ENCODE measurements around the gene SLC16A4. TPM values are rescaled to one million over a fixed set of nuclear protein-coding genes. Genes with fewer than 3 reads are reported as not detected.

Gene SLC16A4
- total RNA-seq, 4 donors from 2014 or later: 8.0 to 16.6 (median 15.1) TPM

DNA sequence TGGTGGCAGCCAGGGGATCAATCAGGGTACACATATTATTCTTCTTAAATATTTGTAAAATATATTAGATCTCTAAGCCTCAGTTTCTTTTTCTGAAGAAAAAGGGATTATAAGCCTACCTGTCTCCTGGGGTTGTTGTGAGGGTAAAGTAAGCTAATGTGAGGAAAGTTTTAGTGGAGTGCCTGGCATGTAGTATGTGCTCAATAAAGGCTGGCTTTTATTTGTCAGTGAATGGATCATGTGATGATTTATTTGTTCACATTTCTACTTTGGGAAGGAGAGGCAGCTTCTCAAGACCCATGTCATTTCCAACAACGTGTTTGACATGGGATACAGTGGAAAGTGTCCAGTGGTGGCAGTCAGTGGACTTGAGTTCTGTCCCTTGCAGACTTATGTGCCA, 64.0 kb downstream of the SLC16A4 start:
- no peak overlapping the region for H3K4me3 ChIP-seq
- H3K4me1 ChIP-seq: no peaks in the 10 kb centered on the region
- H3K9me3 ChIP-seq: no peaks in the 10 kb centered on the region
- DNase-seq (ENCODE audit: low spot score in 2 of 2): no peak
- 67 to 82% methylated on average over 1 of the region's 1 CpG for WGBS, 2 donors
- no peaks in the 10 kb centered on the region for H3K27me3 ChIP-seq
- no peak overlapping the region for H3K27ac ChIP-seq
- TF ChIP-seq EP300 (IDR thresholded peaks at IDR 0.05) (no peak), POLR2A (IDR thresholded peaks at IDR 0.05) (no peak)
- TF ChIP-seq, protein P1, sequence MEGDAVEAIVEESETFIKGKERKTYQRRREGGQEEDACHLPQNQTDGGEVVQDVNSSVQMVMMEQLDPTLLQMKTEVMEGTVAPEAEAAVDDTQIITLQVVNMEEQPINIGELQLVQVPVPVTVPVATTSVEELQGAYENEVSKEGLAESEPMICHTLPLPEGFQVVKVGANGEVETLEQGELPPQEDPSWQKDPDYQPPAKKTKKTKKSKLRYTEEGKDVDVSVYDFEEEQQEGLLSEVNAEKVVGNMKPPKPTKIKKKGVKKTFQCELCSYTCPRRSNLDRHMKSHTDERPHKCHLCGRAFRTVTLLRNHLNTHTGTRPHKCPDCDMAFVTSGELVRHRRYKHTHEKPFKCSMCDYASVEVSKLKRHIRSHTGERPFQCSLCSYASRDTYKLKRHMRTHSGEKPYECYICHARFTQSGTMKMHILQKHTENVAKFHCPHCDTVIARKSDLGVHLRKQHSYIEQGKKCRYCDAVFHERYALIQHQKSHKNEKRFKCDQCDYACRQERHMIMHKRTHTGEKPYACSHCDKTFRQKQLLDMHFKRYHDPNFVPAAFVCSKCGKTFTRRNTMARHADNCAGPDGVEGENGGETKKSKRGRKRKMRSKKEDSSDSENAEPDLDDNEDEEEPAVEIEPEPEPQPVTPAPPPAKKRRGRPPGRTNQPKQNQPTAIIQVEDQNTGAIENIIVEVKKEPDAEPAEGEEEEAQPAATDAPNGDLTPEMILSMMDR (IDR thresholded peaks at IDR 0.05): no peak
- H3K36me3 ChIP-seq: no peaks in the 10 kb centered on the region

DNA sequence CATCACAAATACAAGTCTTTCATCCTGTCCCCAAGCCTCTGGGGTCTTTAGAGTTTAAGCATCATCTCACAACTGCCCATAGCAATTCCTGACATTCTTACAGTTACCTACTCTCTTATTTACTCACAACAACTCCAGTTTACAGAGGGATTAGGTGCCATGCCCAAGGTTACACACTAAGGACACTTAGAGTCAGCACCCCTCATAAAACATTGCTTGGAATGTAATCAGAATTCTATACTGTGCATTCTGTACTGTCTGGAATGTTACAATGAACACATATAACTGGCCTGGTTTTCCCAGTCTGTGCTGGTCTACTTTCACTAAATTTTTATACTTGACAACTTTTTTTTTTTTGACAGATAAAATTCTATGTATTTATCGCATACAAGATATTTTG, 66.2 kb downstream of the SLC16A4 start:
- no peak for DNase-seq (ENCODE audit: low spot score in 2 of 2)
- no peaks in the 10 kb centered on the region for H3K36me3 ChIP-seq
- H3K27me3 ChIP-seq: no peaks in the 10 kb centered on the region
- no peak for TF ChIP-seq POLR2A (IDR thresholded peaks at IDR 0.05)
- H3K9me3 ChIP-seq: no peaks in the 10 kb centered on the region
- 89 to 93% methylated on average over 1 of the region's 1 CpG for WGBS, 2 donors
- no peak overlapping the region for H3K4me3 ChIP-seq
- no peaks in the 10 kb centered on the region for H3K4me1 ChIP-seq
- H3K27ac ChIP-seq: no peak overlapping the region

DNA sequence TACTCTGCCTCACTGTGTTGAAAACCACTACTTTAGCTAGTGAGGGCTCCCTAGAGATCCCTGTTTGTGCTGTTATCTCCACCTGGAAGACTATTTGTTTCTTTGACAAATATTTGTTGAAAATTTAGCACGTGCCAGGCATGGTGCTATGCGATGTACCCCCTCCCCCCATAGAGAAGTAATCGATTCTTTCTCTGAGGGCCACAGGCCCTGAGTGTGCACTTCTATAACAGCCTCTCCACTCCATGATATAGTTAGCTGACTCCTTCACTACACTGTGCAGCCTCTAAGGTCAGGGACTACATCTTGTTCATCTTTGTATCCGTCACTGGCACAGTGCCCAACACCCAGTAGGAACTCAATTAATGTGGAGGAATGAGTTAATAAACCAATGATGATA, 69.0 kb downstream of the SLC16A4 start:
- no peak overlapping the region for H3K4me3 ChIP-seq
- WGBS, 2 donors: 71 to 74% methylated on average over 4 of the region's 4 CpGs
- no peaks in the 10 kb centered on the region for H3K27me3 ChIP-seq
- H3K9me3 ChIP-seq: peaks cover 0 to 4% (median 0%) of the 10 kb centered on the region in 4 donors
- H3K36me3 ChIP-seq: no peaks in the 10 kb centered on the region
- TF ChIP-seq POLR2A (IDR thresholded peaks at IDR 0.05) (no peak), EP300 (IDR thresholded peaks at IDR 0.05) (no peak)
- TF ChIP-seq, protein P1 (IDR thresholded peaks at IDR 0.05): no peak
- H3K4me1 ChIP-seq: no peaks in the 10 kb centered on the region
- H3K27ac ChIP-seq: no peak overlapping the region
- DNase-seq (ENCODE audit: low spot score in 2 of 2): no peak

DNA sequence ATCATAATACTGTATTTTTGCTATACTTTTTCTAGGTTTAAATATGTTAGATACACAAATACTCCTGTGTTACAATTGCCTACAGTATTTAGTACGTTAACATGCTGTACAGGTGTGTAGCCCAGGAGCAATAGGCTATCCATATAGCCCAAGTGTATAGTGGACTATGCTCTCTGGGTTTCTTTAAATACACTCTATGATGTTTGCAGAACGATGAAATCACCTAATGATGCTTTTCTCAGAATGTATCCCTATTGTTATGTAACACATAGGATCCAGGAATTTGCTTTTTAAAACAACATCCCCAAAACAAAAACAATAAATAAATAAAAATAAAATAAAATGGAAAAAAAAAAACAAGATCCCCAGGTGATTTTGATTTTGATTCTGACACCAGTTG, 69.8 kb downstream of the SLC16A4 start:
- peaks cover 0 to 4% (median 0%) of the 10 kb centered on the region in 4 donors for H3K9me3 ChIP-seq
- H3K4me1 ChIP-seq: no peaks in the 10 kb centered on the region
- no peaks in the 10 kb centered on the region for H3K36me3 ChIP-seq
- H3K27ac ChIP-seq: no peak overlapping the region
- TF ChIP-seq POLR2A (IDR thresholded peaks at IDR 0.05): no peak
- TF ChIP-seq, protein P1 (IDR thresholded peaks at IDR 0.05): no peak
- TF ChIP-seq EP300 (IDR thresholded peaks at IDR 0.05): no peak
- no peaks in the 10 kb centered on the region for H3K27me3 ChIP-seq
- no peak for DNase-seq (ENCODE audit: low spot score in 2 of 2)
- no peak overlapping the region for H3K4me3 ChIP-seq
- WGBS, 2 donors: 80 to 85% methylated on average over 2 of the region's 2 CpGs

DNA sequence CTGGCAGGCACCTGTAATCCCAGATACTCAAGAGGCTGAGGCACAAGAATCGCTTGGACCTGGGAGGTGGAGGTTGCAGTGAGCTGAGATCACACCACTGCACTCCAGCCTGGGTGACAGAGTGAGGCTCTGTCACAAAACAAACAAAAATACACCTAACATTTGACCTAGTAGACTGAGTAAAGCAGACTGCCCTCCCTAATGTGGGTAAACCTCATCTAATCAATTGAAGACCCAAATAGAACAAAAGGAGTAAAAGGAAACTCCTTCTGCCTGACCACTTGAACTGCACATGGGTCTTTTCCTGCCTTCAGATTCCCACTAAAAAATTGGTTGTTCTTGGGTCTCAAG, 70.7 kb downstream of the SLC16A4 start:
- no peak overlapping the region for H3K27ac ChIP-seq
- 89 to 100% methylated on average over 1 of the region's 1 CpG for WGBS, 2 donors
- no peak for DNase-seq (ENCODE audit: low spot score in 2 of 2)
- no peaks in the 10 kb centered on the region for H3K27me3 ChIP-seq
- peaks cover 0 to 4% (median 0%) of the 10 kb centered on the region in 4 donors for H3K9me3 ChIP-seq
- H3K4me3 ChIP-seq: no peak overlapping the region
- H3K36me3 ChIP-seq: no peaks in the 10 kb centered on the region
- TF ChIP-seq POLR2A (IDR thresholded peaks at IDR 0.05): no peak
- TF ChIP-seq EP300 (IDR thresholded peaks at IDR 0.05): no peak
- TF ChIP-seq, protein P1 (IDR thresholded peaks at IDR 0.05): no peak
- H3K4me1 ChIP-seq: no peaks in the 10 kb centered on the region

Data from tibial nerve (tissue), 4 donors.